HG03108 (cell line): ENCODE results near the gene RNF212.

Experiments used
- ATAC-seq: cut with Tn5 transposase; IDR thresholded peaks from one replicate; pipeline ENCODE4 v1.9.1; 2021; ENCODE audit warnings: moderate library complexity; ENCODE audit not compliant: unreplicated experiment

RNF212 gene

DNA sequence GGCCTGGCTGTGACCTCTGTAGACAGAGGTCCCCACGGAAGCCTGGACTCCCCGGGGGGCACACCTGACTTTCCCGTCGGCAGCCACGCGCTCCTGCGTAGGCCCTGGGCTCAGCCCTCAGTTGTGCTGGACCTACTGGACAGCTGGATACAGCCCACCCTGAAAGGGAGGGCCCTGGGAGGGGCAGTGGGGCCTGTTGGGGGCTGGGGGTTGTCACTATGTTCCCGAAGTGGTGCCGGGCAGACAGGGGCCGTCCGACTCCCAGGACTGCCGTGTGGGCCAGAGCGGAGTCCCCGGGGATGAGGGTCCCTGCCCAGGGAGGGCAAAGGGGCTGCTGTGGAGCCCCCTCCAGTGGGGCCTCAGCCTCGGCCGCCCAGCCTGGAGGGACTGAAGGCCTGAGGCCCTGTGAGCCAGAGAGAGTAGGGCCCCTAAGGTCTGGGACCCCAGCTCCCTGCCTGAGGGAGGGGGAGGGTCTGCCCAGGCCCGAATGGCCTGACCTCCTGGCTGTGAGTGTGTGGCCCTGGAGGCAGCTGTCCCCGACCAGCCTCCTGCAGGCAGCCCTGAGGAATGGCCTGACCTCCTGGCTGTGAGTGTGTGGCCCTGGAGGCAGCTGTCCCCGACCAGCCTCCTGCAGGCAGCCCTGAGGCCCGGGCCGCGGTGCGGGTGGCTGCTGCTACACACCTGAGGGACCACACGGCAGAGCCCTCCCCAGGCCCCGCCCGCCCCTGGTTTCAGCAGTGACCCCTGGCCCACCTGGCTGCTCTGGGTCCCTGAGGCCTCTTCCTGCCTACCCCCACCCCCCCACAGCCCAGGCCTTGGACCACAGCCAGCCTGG is 76.2 kb downstream of the RNF212 start:
- no peak for ATAC-seq

DNA sequence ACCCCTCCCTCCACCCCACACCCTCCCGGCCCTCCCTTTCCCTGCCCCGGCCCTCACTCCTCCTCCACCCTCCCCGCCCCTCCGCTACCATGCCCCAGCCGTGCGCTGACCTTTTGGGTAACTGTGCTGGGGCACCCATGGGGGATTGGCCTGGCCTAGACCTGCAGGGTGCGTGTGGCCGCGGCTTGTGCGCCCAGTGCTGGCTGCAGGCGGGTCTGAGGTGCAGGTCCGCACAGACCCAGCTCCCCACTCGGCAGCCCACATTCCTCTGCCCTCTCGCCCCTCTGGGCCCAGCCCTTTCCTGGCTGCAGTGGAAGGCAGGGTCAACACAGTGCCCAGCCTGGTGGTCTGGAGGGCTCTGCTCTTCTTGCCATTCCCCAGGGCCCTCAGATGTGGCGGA is 77.3 kb downstream of the RNF212 start:
- no peak for ATAC-seq

DNA sequence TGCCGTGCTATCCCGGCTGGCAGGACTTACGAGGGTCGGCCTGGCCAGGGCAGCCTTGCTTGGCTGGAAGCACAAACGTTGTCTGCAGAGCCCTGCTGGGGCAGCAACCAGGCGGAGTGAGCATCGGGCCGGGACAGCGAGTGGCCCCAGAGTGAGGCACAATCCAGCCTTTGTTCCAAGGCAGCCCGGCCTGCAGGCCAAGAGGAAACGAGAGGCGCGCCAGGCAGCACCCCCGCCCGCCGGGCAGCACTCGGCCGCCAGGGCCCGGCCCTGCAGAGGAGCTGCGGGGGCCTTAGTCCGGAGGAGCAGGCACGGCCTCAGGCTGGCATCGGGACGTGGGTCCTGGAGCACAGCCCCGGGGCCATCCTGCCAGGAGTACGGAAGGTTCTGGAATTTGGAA is 77.9 kb downstream of the RNF212 start:
- no peak for ATAC-seq

DNA sequence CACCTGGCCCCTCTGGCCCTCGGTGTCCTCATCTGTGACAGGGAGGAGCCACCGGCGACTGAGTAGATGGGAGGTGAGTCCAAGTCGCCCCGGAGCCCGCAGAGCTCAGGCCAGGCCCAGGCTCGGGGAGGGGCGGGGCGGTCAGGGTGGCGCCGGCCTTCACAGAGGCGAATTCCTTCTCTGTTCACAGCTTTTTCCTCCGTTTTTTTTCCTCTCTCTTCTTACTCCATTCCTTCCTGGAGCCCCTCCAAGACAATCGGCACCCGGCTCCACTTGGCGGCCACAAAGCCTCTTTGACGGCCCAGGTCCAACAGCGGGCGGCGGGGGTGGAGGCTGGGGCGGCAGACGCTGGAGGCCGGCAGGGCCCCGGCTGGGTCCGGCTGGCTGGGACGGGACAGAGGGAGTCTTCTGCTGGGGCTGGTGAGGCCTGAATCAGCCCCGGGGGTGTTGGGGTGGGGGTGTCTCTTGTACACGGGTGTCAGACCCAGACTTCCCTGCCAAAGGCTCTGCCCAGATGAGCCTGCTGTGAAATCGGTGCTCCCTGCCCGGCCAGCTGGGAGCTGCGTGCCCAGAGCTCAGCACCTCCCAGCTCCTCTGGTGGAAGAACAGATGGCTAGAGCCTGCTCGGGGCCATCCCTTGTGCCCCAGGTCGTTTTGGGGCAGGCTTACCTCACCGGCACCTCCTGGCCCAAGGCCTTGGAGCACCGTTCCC is 79.4 kb downstream of the RNF212 start:
- ATAC-seq, result no peak

DNA sequence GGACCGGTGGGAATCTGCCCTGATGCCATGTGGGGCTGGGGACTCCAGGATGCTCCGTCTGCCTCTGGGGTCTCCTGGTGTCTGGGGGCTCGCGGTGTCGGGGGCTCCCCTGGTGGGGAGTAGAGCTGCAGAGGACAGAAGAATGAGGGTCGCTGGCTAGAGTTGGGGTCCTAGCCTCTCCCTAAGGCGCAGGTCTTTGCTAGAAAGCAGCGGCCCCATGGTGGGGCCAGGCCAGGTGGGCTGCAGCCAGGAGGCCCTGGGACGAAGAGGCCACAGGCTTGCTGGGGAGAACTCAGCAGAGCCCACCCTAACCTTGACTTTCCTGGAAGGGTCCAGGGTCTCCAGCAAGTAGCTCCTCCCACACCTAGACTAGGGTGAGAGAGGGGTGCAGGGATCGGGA is 80.5 kb downstream of the RNF212 start:
- no peak for ATAC-seq

DNA sequence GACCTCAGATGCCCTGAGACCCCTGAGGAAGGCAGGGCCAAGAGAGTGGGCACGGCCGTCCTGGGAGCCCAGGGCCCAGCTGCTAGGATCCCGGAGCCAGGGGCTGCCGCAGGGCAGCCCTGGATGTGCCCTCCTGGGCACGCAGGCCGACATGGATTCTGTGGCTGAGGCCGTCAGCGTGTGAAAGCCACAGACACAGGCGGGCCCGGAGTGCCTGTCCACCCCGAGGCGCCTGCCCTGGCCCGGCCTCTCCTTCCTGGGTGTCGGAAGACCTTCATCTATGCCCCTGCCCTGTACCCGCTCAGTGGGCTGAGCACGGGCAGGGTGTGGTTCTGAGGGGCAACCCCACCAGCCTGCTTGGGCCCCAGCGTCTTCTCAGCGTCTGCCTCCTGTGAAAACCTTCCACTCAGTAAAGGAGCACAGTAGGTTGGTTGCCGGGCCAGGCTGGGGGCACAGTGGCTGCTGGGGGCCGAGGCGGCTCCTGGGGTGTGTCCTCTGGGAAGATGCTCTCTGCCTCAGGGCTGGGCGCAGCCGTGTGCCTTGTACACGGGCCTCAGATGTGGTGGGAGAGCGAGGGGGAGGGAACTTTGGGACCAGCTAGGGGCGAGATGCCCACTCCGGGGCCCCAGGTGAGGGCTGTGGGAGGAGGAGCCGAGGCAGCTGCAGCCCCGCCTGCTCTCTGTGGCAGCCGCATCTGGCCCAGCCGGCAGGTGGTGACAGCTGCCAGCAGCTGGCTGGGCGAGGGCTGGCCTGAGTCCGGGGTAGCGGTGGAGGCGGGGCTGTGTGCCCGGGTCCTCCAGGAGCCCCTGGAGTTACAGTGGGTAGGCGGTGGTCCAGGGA is 81.2 kb downstream of the RNF212 start:
- ATAC-seq, result no peak

DNA sequence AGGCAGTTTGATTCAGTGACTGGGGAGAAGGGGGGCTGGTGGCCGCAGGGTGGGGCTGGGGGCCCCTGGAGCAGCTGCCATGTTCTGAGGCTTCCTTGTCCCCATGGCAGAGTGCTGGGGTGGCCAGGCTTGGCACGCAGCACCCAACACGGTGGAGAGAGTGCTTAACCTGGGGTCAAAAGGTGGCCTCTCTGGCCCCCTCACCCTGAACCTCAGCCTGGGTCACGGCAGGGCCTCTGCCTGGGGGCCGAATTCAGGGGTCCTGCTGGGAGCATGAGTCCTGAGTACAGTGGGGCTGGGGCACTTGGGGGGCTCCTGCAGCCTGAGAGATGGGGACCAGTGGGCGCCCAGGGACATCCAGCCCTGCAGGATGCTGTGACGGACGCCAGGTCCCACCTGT is 82.0 kb downstream of the RNF212 start:
- ATAC-seq, result no peak

GRCh38 chr4:1030559-1030958 is 82.8 kb downstream of the RNF212 start:
- ATAC-seq, result no peak

GRCh38 chr4:1030031-1030430 is 83.3 kb downstream of the RNF212 start:
- no peak for ATAC-seq

- ATAC-seq, result no peak
These were observed 83.8 kb downstream of the RNF212 start for GRCh38 chr4:1029529-1029928.

- no peak for ATAC-seq
These were observed 84.7 kb downstream of the RNF212 start for GRCh38 chr4:1028574-1029220.

DNA sequence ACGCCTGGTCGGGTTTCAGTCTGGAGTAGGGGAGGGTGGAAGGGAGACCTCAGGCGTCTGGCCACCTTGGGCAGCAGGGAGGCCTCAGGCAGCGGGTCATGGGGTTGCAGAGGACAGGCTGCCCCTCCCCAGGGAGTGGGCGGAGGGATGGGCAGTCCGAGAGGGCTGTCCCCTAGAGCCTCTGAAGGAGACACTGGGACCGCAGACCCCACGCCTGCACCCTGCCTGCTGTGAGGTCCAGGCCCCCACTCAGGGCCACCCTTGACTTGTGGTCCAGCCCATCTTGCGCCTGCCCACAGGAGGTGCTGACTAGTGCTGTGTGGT is 85.5 kb downstream of the RNF212 start:
- no peak for ATAC-seq

- no peak for ATAC-seq
These were observed 86.0 kb downstream of the RNF212 start for GRCh38 chr4:1027219-1027914.

DNA sequence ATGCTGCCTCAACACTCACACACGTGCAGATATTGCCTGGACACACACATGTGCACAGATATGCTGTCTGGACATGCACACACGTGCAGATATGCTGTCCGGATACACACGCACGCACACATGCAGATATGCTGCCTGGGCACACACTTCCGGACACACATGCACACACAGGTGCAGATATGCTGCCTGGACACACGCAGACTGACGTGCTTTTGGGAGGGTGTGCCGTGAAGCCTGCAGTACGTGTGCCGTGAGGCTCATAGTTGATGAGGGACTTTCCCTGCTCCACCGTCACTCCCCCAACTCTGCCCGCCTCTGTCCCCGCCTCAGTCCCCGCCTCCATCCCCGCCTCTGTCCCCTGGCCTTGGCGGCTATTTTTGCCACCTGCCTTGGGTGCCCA is 87.2 kb downstream of the RNF212 start:
- no peak for ATAC-seq

DNA sequence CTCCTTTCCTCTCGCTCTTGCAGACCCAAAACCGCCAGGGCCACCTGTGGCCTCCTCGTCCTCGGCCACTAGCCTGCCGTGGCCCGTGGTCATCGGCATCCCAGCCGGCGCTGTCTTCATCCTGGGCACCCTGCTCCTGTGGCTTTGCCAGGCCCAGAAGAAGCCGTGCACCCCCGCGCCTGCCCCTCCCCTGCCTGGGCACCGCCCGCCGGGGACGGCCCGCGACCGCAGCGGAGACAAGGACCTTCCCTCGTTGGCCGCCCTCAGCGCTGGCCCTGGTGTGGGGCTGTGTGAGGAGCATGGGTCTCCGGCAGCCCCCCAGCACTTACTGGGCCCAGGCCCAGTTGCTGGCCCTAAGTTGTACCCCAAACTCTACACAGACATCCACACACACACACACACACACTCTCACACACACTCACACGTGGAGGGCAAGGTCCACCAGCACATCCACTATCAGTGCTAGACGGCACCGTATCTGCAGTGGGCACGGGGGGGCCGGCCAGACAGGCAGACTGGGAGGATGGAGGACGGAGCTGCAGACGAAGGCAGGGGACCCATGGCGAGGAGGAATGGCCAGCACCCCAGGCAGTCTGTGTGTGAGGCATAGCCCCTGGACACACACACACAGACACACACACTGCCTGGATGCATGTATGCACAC is 88.3 kb downstream of the RNF212 start:
- no peak for ATAC-seq

- no peak for ATAC-seq
These were observed 89.2 kb downstream of the RNF212 start for GRCh38 chr4:1023895-1024740.

DNA sequence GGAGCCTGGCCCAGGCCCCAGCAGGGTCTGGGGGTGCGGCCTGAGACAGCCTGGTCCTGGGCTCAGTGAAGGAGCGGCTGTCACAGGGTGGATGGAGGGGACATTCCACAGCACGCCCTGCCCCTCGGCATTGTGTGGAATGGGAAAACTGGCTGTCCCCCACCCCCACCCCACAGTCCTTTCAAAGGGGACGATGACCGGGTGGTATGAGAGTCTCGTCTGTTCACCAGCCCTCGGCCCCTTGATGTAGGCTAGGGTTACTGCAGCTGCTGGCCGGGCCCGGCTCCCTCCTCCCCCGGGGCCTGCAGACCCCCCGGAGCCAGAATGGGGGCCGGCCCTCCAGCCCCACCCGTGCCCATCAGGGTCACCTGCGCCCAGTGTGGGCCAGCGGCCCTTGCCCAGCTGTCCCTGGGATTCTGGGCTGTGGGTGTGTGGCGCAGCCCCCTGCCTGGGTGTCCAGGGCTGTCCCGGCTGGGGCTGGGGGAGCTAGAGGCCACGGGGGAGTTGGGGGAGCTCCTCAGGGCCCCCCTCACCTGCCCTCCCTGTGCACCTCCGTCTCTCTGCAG is 90.2 kb downstream of the RNF212 start:
- ATAC-seq, result no peak

- ATAC-seq, result no peak
These were observed 90.7 kb downstream of the RNF212 start for GRCh38 chr4:1022739-1023066.
